CD4-positive, alpha-beta T cell treated with Interleukin-4 for 4 hours (primary cell): ENCODE results near the gene LHPP.

Source experiments
- DNase-seq: peaks from one replicate; pipeline ENCODE4 v3.0.0-alpha.2; 2020

LHPP gene

DNA sequence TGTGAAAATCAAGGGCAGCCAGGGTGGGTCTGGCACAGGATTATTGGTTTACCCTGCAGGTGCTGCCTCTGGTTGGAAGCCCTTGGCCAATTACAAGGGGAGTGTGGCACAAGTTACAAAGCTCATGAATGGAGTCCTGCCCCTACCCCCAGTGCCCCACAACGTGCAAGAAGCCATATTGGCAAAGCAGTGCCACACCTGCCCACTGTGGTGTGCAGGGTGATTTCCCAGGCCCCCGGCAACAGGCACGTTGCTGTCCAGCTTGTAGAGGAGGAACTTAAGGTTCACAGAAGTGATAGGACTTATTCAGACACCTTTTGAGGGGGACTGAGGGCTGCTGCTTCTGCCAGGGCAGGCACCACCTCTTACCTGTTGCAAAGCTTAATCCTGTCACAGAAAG is 11.4 kb downstream of the LHPP start:
- DNase-seq = no peak

DNA sequence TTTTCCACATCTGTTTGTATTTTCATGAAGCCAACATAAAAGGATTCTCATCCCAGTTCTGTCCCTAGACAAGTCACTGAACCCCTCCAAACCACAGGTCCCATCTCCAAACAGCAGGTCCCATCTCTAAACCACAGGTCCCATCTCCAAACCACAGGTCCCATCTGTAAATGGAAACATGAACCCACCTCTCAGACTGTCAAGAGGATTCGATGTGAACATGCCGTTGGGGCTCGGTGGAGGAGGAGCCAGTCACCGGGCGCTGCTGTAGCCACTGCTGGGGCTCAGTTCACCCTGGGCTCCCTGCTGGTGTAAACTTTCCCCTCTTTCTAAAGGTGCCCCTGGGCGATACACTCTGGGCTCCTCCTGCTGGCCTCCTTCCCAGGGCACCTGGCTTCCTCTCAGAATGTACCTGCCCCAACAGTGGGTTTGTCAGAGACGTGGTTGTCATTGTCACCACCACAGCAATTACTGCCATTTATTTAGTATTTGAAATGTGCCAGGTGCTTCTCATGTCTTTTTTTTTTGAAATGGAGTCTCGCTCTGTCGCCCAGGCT is 13.0 kb downstream of the LHPP start:
- no peak for DNase-seq

DNA sequence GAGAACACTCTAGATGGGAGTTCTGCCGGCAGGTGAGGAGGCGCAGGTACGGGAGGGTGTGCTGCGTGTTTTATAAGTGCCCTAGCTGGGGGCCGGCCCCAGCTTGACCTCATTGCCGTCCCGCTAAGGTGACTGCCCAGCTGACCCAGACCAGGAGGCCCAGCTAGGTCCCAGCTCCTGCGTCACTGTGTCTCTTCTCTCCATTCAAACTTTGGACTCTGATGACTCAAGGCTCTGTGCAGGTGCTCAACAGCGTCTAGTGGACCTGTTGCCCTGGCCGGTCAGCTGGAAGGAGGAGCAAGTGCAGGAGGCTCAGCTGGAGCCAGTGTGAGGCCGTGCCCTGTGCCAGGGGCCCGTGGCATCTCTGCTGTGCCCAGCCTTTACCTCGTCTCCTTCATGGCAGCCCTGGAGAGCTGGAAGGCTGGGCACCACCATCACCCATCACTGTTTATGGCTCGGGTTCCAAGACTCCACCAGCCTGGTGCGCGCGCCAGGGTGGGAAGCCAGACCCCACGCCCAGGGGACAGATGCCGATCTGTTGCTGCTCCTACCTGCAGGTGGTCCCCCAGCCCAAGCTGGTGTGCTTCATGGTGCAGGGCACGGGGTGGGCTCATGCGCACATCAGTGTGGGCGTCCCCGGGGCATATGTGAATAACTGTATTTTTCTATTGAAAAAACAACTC is 14.6 kb downstream of the LHPP start:
- no peak for DNase-seq

DNA sequence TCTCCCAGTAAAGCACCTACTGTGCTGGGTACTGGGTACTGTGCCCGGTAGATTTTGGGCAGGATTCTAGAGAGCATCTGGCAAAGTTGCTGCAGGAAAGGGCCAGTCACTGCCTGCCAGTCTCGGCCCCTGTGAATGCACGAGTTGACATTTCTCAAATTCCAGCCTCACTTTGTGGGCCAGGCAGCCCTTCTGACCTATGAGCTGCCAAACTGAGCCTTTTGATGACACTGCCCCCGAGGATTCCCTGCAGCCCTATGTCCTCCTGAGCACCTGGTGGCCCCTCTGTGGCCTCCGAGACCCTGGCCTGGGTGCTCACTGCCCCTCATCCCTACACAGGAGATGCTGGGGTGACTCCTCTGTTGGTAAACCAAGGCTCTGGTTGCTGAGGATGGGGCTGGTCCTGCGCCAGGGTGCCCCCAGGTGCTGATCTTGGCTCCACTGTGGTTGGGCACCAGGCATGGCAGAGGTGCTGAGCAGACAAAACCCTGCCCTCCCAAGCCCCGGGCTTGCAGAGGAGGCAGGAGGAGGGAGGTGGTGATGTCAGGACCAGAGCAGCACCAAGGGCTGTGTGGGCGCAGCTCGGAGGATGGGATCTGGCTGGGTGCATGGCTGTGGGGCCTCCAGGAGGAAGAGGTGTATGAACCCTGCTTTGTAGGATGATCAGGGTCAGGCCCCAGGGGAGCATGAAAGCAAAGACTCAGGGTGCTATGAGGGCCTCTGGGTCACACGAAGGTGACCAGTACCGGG is 16.2 kb downstream of the LHPP start:
- DNase-seq = no peak

DNA sequence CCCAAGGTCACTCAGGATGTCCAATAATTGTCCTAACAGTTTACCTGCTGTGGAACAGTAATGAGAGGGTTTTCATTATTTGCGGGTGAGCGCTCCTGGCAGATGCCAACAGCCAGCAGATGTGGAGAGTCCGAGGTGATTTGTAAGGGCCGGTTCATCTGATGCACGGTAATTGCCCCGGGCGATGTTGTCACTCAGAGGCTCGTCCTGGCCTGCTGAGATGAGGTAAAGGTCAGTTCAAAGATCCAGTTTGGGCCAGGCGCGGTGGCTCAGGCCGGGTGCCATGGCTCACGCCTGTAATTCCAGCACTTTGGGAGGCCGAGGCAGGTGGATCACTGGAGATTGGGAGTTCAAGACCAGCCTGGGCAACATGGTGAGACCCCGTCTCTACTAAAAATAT is 16.9 kb downstream of the LHPP start:
- no peak for DNase-seq

DNA sequence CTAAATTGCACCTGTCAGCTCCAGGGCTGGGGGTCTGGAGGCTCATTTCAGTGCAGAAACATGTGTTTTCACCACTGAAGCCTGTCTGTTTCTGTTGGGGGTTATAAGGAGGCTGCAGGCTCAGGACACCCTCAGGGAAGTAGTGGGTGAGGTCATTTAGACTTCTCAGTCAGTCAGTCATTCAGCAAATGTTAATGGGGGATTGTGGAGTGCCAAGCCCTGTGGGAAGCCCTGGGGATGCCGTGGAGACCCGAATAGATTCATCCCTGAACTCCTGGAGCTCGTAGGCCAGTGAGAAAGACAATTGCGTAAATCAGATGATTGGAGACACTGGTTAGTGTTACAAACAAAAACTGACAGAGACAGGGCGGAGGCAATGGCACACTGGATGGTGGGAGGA is 19.2 kb downstream of the LHPP start:
- DNase-seq = no peak

DNA sequence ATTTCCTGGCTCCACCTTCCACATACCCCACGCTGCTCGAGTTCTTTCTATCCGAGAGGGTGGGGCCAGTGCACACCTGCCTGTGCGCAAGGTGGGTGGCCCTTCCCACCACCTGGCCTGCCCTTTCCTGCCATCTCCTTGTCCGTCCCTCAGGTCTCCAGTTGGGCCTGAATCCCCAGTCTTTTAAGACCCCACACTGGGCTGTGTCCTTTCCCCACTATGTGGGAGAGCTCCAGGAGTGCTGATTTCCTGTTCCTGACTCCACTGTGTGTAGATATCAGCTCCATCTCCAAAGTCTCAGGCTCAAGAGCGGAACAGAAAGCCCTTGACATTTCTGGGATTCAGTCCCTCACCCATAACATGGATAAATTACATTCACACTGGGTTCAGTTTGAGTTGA is 20.1 kb downstream of the LHPP start:
- DNase-seq = no peak

DNA sequence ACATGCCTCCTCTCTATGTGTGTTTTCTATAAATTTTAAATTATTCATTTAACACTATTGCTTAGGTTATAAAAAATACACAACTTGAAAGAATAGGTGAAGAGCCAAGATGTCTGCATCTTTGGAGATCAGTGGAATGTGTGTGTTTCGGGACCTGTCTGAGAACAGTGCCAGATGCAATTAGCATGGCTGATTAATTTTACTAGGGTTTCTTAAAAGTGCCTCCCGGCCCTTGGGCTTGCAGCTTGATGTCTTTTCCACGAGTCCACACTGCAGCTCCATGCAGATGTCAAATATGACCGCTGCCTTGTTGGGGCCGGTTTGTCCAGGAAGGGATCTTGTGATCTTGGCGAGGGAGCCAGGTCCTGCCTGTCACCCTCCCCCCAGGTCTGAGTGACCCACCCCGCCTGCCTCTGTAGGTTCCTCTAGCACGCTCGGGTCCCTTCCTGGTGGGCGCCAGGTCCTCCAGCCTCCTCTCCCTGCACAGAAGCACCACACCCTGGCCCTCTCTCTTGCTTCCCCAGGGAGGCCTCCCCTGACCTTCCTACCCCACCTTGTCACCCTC is 20.7 kb downstream of the LHPP start:
- DNase-seq = no peak

DNA sequence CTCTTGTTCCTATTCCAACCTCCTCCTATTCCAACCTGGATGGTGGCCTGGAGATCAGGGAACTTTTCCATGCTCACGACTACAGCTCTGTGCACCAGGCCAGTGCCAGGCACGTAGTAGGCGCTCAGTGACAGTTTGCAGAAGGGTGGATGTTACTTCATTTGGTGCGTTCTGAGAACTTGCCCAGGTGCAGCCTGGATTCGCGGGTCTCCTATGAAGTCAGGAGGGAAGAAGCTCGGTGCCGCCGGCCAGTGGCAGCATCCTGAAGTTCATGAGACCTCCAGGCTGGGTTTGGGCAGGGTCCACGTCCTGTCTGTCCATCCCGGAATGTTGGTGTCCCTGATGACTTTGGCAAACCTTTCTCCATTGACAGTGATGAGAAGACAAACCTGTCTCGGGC is 21.3 kb downstream of the LHPP start:
- DNase-seq = no peak

DNA sequence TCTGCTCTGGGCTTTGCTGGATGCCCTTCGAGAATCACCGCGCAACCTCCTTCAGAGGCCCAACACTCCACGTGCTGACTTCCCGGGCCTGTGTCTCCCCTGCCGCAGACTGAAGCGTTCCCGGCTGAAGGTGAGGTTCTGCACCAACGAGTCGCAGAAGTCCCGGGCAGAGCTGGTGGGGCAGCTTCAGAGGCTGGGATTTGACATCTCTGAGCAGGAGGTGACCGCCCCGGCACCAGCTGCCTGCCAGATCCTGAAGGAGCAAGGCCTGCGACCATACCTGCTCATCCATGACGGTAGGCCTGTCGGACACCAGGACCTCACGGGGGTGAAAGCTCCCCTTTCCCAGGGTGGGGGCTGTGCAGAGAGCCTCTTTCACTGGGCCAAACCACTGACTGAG is 22.4 kb downstream of the LHPP start:
- DNase-seq = no peak

DNA sequence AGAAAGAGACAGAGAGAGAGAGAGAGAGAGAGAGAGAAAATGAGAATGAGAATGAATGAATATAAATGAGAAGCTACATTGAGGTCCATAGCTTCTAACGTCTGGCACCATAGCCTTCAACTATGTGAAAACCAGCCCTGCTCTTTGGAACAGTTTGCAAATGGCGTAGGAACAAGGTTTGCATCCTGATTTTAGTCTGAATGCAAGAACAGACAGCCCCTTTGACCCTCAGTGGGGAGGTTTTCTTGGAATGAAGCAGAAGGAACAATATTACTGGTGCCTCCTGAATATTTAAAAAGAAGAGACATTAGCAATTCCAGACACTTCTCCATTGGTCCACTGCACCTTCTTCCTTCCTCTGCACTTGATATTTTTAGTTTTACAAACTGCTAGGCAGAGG is 23.0 kb downstream of the LHPP start:
- no peak for DNase-seq

DNA sequence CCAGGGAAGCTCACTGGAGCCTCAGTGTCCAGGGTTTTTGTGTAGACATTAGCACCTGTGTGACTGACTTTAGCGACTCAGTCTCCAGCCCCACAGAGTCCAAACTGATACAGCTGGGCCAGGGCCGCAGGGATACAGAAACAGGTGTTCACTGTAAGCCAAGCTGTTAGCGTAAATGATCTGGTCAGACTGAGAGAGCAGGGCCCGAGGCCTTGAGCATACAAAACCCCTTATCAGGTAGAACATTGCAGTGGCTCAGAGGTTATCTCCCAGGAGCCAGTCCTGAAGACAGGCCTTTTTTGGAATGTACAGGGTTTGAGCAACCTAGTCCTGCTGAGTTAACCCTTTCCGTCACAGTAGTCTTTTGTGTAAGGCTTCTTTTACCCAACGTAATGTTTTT is 25.0 kb downstream of the LHPP start:
- no peak for DNase-seq

DNA sequence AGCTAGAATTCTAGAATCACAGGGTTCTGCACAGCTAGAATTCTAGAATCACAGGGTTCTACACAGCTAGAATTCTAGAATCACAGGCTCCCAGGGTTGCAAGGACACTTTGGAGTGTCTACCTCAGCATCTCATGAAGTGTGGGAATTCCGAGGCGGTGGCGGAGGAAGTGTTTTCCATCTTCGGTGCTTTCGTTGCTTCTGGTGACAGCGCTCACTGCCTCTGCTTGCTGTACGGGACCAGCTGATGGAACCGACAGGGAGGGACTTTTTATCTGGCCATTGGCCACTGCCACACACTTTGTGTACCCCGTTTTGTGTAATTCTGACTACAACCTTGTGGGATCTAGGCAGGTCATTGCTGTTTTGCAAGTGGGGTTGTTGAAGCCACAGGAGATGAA is 29.5 kb downstream of the LHPP start:
- DNase-seq = no peak

DNA sequence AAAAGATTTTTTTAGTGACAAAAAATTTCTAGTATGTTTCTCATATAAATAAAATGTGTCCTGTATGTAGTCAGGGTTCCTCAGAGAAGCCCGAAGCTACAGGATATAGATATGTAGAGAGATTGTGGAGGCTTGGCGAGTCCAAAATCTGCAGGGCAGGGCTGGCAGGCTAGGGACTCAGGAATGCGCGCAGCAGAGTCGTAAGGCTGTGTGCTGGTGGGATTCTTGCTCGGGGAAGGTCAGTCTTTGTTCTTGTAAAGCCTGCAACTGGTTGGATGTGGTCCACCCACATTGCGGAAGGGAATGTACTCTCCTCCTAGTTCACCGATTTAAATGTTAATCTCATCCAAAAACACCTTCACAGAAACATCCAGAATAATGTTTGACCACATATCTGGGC is 30.6 kb downstream of the LHPP start:
- DNase-seq = no peak

DNA sequence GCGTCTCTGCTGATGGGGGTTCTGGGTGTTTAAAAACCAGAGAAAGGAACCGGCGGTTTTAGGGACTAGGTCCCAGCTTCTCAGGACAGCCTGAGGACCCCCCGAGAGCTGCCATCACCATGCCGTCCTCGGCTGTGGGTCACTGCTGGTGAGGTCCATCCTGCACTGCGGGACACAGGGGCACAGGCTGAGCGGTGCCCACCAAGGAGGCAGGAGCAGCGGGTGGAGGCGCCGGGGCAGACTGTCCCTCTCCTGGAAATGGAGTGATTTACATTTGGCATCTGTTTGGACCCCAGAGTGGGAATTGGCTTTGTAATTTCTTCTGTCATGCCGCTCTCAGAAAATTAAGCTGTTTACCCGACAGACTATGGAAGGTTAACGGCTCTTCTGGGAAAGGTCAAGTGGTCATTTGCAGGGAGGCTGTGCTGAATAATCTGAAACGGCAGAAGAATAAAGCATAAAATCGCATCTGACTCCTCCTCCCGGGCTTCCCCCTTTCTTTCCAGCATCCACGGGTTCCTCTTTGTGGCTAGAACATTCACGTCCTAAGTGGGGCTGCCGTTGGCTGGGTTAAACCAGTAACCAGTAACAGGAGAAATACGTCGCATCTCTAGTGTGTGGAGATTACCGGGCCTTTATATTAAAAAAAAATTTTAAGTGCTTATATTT is 31.7 kb downstream of the LHPP start:
- DNase-seq = no peak

DNA sequence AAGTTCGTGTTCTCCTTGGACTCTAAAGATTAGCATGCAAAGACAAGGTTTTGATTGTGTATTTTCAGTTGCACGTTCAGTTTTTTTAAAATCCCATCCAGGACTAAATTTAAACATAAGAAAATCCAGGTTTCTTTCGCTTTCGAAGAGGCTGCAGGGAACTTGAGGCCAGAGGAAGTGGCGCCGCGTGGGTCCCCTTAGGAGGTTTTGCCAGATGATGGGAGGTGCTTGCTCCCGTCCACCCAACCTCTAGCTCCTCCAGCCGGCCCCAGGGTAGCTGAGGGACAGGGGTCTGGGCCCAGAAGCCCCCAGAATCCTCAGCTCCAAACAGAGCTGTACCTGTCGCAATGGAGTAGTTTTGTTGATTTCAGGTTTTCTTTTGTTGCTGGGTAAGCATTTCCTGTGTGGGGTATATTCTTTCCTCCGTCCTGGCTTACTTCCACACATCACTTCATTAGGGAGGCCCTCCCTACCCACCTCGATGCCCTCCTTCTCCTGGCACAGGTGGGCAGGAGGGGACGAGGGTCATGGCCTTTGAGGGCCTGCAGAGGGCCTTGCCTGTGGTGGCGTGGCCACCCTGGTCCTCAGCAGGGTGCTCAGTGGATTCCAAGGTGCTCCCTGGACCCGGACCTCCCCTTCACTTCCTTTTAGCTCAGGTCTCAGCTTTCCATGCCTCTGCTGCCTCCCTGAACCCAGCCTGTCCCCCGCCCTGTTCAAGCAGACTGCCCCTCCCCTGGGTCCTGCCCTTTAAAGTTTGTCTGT is 32.6 kb downstream of the LHPP start:
- no peak for DNase-seq

DNA sequence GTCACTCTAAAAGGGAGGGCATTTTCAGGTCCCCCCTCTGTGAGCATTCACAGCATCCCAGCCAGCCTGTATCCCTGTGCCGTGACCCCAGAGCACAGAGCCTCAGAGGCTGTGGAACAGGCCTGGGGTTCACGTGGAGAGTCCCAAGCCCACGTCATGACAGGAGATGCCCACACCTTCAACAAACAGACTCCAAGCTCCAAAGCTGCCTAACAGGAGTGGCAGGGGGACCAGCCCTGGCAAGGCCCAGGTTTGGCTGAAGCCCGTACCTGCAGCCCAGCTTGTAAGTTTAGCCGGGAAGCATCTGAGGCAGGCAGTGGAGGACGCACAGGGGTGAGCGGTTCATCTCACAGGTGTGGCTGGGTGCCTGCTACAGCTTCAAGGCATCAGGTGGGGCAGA is 33.5 kb downstream of the LHPP start:
- DNase-seq = no peak

DNA sequence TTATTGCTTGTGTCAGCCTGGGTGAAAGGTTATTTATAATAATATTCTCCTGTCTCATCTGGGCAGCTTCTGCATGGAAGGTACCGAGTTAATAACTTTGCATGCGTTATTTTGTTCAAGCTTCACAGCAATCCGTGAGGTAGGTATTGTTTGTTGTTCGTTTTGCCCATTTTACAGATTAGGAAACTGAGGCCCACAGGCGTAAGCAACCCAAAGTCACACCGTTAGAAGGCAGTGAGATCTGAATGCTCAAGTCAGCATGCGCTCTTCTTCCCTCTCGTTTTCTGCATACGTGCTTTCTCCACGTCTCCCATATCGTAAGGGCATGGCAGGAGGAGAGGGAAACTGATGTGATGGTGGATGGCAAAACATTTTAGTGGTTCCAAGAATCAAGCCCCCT is 34.1 kb downstream of the LHPP start:
- no peak for DNase-seq

DNA sequence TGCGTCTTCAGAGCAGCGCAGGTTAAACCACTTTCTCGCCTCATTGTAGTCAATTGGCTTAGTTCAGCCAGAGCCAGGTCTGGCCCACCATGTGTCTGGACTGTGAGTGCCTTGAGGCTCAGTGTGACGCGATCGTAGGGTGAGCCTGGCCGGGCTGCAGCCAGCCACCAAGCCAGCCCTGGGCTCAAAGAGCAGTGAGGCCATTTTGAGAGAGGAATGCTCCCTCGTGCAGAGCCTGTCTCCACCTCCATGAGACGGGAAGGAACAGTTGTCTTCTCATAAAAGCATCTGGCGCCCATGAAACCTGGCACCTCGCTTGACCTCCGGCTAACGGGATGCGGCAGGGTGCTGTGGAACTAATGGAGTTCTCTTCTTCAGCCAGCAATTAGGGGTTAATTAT is 34.5 kb downstream of the LHPP start:
- DNase-seq = no peak

DNA sequence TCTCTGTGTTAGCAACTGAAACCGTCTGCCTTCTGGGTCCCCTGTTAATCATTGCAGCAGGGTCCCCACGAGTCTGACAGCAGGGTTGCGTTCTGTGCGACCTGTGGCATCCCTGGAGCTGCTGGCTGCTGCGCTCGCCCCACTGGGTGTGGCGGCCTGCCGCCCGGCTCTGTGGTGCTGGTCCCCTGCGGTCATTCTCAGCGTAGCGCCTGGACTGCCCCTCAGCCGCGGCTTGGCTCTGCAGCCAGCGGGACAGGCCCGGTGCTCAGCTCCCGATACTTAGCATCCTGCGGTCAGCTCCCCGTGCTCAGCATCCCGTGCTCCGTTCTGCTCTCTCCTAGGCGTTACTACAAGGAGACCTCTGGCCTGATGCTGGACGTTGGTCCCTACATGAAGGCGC is 35.0 kb downstream of the LHPP start:
- DNase-seq = no peak

DNA sequence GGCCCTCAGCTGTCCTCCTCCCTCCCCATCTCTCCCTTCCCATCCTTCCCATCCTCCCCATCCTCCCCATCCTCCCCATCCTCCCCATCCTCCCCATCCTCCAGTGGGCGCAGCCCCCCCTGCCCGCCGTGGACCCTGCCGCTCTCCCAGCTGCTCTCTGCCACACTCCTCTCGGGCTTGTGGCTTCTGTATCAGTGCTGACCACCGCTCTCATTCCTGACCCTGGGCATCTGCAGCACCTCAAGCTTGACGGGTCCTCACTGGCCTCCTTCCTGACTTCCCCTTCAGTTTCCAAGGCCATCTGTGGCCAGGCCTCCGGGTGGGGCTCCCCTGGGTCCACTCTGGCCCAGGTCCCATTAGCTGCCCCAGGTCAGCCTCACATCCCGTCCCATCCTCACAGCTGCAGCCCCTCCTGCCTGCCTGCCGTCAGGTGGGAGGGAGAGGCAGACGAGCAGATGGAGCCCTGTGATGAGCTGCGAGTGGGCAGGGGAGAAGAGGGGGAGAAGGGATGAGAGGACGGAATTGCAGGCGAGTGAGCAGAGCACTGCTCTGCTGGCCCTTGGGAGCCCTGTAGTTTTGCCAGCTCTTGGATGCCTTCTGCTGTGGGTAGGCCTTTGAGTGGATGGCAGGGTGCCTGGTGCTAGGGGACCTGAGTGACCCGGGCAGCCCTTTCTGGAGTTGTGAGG is 35.7 kb downstream of the LHPP start:
- no peak for DNase-seq

DNA sequence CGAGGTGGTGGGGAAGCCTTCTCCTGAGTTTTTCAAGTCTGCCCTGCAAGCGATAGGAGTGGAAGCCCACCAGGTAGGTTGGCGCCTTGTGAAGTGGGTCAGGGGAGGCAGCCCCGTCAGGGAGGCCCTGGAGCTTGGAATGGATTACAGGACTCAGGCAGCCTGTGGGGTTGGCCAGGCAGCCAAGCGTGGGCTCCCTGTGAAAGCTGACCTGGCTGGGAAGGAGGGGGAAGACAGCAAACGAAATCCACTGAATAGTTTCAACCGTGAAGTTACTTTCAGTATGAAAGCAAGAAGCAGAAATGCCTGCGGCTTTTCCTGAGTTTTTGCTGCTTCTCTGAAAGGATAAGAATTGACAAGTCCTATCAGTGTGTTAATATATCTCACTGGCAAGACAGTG is 36.4 kb downstream of the LHPP start:
- DNase-seq = no peak
